ENCODE results near the gene TGM2.

The TGM2 gene

DNA sequence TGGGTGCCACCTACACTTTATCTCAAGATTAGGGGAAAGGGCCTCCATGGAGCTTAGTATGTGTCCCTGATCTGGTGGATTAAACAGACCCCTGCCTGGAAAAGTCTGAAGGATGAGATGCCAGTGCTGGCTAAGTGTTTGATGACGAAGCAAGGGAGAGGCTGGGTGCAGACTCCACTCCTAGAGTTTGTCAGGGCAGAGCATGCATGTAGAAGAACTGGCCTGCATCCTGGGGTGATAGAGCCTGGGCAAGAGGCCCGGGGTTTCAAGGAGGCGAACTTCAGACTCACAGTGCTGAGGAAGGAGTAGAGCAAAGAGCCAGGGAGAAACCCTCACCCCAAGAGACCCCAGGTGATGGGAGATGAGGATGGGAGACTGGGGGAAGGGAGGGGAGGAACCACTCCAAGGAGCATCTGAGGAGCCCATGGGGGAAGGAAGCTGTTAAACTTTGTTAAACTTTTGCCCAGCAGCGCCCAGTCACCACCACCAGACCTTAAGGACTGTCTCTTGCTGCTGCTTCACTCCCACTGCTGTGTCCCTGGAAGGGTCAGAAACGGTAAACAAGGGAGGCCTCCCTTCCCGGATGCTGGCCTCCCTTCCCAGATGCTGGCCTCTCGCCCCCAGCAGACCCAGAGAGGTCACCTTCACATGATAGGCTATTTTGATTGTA, 69.9 kb downstream of the TGM2 start:
- no peak for TF ChIP-seq ZNF274 (IDR thresholded peaks at IDR 0.05; ENCODE audit: low read depth, low read length)
- H3K4me3 ChIP-seq (ENCODE audit: low read length) = no peak overlapping the region; the same call in 1 of the 2 replicates

DNA sequence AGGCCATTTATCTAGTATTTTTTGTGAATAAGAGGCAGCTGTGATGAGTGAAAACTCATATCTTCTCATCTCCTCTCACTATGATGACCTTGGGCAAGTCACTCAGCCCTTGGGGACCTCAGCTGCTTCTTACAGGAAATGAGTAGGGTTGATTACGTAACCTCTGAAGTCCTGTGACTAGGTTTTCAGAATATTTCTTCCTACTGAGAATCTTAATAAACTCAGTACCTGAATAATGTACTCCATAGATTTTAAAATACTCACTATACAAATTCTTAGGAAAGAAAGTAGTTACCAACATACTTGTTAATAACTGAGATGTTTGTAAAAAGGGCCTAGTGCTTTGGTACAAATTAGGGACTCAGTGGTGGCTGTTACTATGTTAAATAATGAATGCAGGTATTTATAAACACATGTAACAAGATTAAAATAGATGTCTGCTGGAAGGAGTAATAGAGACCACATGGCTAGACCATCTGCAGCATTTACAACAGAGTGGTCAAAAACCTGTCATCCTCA, 70.6 kb downstream of the TGM2 start:
- no peak for TF ChIP-seq ZNF274 (IDR thresholded peaks at IDR 0.05; ENCODE audit: low read depth, low read length)
- no peak overlapping the region for H3K4me3 ChIP-seq (ENCODE audit: low read length)

- TF ChIP-seq ZNF274 (IDR thresholded peaks at IDR 0.05; ENCODE audit: low read depth, low read length) = no peak
- no peak overlapping the region for H3K4me3 ChIP-seq (ENCODE audit: low read length)
These were observed 71.4 kb downstream of the TGM2 start for GRCh38 chr20:38093641-38094077.

DNA sequence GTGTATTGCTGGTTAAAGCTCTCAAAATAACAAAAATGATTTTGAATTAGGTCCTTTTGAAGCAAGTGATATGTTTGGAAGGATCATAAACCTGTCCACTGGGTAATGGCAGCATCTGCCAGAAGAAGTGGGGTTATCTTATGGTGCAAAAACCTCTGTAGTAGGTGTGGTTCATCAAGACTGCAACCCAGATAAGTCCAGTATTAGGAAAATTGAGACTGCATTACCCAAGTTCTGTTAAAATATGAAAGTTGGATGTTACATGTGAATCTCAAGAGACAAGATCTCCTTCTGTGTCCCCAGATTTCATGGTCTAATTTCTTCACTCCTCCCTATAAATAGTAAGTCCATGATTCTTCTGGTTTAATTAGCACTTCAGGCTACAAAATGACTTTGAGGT, 72.2 kb downstream of the TGM2 start:
- no peak for TF ChIP-seq ZNF274 (IDR thresholded peaks at IDR 0.05; ENCODE audit: low read depth, low read length)

DNA sequence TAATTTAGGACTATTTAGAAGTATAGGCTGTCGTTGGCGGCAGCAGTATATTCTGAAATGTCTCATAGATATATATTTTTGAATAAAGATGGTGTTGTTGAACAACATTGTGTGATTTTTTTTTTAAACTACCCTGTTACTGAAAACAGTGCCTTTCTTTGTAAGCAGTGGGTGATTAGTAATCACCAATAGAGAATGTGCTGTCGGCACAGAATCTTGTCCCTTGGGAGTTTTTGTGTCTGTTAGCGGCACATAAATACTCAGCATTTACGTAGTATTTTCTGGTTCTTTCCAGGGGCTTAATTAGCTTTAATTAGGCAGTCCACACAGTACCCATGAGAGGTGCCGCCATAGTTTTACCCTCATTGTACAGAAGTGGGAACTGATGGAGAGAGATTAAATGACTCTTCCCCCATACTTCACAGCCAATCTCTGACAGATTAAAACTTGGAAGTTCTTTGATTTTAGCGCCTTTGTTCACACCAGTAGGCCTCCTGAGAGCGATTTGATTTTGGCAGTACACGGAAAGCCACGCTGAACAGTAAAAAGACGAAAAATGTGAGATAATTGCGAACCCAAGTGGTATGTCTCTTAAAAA, 72.7 kb downstream of the TGM2 start:
- no peak for TF ChIP-seq ZNF274 (IDR thresholded peaks at IDR 0.05; ENCODE audit: low read depth, low read length)
- no peak overlapping the region for H3K4me3 ChIP-seq (ENCODE audit: low read length)

More for the DNA sequence above, 72.2 kb downstream of the TGM2 start:
- no peak overlapping the region for H3K4me3 ChIP-seq (ENCODE audit: low read length)

- no peak for TF ChIP-seq ZNF274 (IDR thresholded peaks at IDR 0.05; ENCODE audit: low read depth, low read length)
- no peak overlapping the region for H3K4me3 ChIP-seq (ENCODE audit: low read length)
These were observed 73.4 kb downstream of the TGM2 start for GRCh38 chr20:38091441-38092216.

- H3K4me3 ChIP-seq (ENCODE audit: low read length) = no peak overlapping the region
- no peak for TF ChIP-seq ZNF274 (IDR thresholded peaks at IDR 0.05; ENCODE audit: low read depth, low read length)
These were observed 75.0 kb downstream of the TGM2 start for GRCh38 chr20:38090061-38090460.

- no peak overlapping the region for H3K4me3 ChIP-seq (ENCODE audit: low read length)
- no peak for TF ChIP-seq ZNF274 (IDR thresholded peaks at IDR 0.05; ENCODE audit: low read depth, low read length)
These were observed 75.6 kb downstream of the TGM2 start for GRCh38 chr20:38089500-38089899.

DNA sequence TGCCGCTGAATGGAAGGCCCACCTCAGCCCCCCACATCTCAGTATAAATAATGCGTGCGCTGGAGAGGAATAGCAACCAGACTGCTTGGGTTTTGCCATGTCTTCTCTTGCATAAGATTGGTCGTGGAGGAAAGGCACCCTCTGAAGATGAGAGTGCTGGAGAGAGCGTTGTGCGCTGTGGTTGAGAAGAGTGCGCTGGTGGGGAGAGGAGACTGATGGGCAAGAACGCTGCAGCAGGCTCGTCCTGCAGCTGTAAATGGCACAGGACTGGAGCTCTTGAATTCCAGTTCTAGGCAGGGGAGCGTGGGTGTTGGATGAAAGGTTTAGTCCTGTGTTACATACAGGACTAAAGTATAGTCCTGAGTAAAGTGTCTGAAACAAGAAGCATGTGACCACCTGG, 80.0 kb downstream of the TGM2 start:
- no peak overlapping the region for H3K4me3 ChIP-seq (ENCODE audit: low read length)
- no peak for TF ChIP-seq ZNF274 (IDR thresholded peaks at IDR 0.05; ENCODE audit: low read depth, low read length)

GRCh38 chr20:38084425-38084951, 80.6 kb downstream of the TGM2 start:
- no peak for TF ChIP-seq ZNF274 (IDR thresholded peaks at IDR 0.05; ENCODE audit: low read depth, low read length)
- H3K4me3 ChIP-seq (ENCODE audit: low read length) = no peak overlapping the region

GRCh38 chr20:38083338-38084048, 81.6 kb downstream of the TGM2 start:
- TF ChIP-seq ZNF274 (IDR thresholded peaks at IDR 0.05; ENCODE audit: low read depth, low read length) = no peak

DNA sequence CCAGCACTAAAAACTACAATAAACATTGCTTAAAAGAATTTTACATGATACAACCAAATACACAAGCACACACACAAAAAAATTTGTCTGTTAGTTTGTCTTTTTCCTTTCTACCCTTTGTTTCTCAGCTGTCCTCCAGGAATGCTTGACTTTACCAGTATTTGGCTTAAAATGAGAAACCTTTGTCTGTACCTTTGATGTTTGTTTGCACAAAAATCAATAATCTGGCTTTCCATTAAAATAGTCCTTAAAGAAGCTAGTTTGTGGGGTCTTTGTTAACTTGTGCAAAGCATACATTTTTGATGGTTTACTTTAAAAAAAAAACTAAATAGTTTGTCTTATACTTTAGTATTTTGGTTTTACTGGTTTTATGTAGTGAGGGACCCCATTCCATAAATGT, 82.2 kb downstream of the TGM2 start:
- TF ChIP-seq ZNF274 (IDR thresholded peaks at IDR 0.05; ENCODE audit: low read depth, low read length) = no peak

More at GRCh38 chr20:38083338-38084048, 81.6 kb downstream of the TGM2 start:
- H3K4me3 ChIP-seq (ENCODE audit: low read length) = no peak overlapping the region

DNA sequence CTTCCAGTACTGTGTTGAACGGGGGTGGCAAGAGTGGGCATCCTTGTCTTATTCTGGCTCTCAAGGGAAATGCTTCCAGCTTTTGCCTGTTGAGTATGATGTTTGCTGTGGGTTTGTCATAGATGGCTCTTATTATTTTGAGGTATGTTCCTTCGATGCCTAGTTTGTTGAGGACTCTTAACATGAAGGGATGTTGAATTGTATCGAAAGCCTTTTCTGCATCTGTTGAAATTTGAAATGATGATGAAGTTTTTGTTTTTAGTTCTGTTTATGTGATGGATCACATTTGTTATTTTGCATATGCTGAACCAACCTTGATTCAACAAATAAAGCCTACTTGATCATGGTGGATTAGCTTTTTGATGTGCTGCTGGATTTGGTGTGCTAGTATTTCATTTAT, 83.5 kb downstream of the TGM2 start:
- H3K4me3 ChIP-seq (ENCODE audit: low read length) = no peak overlapping the region
- TF ChIP-seq ZNF274 (IDR thresholded peaks at IDR 0.05; ENCODE audit: low read depth, low read length) = no peak

More for the DNA sequence above, 82.2 kb downstream of the TGM2 start:
- no peak overlapping the region for H3K4me3 ChIP-seq (ENCODE audit: low read length)

GRCh38 chr20:38079353-38079752, 85.7 kb downstream of the TGM2 start:
- TF ChIP-seq ZNF274 (IDR thresholded peaks at IDR 0.05; ENCODE audit: low read depth, low read length) = no peak
- H3K4me3 ChIP-seq (ENCODE audit: low read length) = no peak overlapping the region
